RCC 7860 (cell line): ENCODE measurements around the gene C1QTNF2.

Source experiments
- DNase-seq: peaks from one replicate; pipeline ENCODE4 v3.0.0-alpha.2; 2015; ENCODE audit warnings: low spot score
- FAIRE-seq: peaks from 2 replicates; lab custom pipeline; 2012; peaks lifted over from hg19 to GRCh38; lab: Jason Lieb, UNC

The C1QTNF2 gene

GRCh38 chr5:160375701-160376100 lies 5.3 kb upstream of the C1QTNF2 start:
- no peak for DNase-seq
- no peak for FAIRE-seq

- no peak for FAIRE-seq
- DNase-seq = no peak
Measured at GRCh38 chr5:160375166-160375565, 4.7 kb upstream of the C1QTNF2 start.

- FAIRE-seq = no peak
- no peak for DNase-seq
Measured at GRCh38 chr5:160371294-160371693, 868 bp upstream of the C1QTNF2 start.

GRCh38 chr5:160370713-160371034 lies 248 bp upstream of the C1QTNF2 start:
- no peak for FAIRE-seq
- DNase-seq = no peak

GRCh38 chr5:160367885-160368284 lies 2.5 kb downstream of the C1QTNF2 start:
- FAIRE-seq = no peak
- DNase-seq = no peak

GRCh38 chr5:160367261-160367660 lies 3.2 kb downstream of the C1QTNF2 start:
- FAIRE-seq (no peak), DNase-seq (no peak)

GRCh38 chr5:160366230-160366629 lies 4.2 kb downstream of the C1QTNF2 start:
- FAIRE-seq (no peak), DNase-seq (no peak)

GRCh38 chr5:160363660-160364395 lies 6.6 kb downstream of the C1QTNF2 start:
- FAIRE-seq = no peak

GRCh38 chr5:160363211-160363610 lies 7.2 kb downstream of the C1QTNF2 start:
- FAIRE-seq (no peak), DNase-seq (no peak)

More at GRCh38 chr5:160363660-160364395, 6.6 kb downstream of the C1QTNF2 start:
- no peak for DNase-seq

- no peak for DNase-seq
- no peak for FAIRE-seq
Measured at GRCh38 chr5:160361624-160362228, 8.7 kb downstream of the C1QTNF2 start.

- DNase-seq = no peak
- FAIRE-seq = no peak
Measured at GRCh38 chr5:160360310-160360709, 10.1 kb downstream of the C1QTNF2 start.

- FAIRE-seq = no peak
- DNase-seq = no peak
Measured at GRCh38 chr5:160359816-160360215, 10.6 kb downstream of the C1QTNF2 start.

- no peak for FAIRE-seq
- DNase-seq = no peak
Measured at GRCh38 chr5:160359242-160359641, 11.2 kb downstream of the C1QTNF2 start.

- FAIRE-seq (no peak), DNase-seq (no peak)
Measured at GRCh38 chr5:160357861-160358411, 12.5 kb downstream of the C1QTNF2 start.

GRCh38 chr5:160357394-160357793 lies 13.0 kb downstream of the C1QTNF2 start:
- DNase-seq (no peak), FAIRE-seq (no peak)

- FAIRE-seq (no peak), DNase-seq (no peak)
Measured at GRCh38 chr5:160356550-160357347, 13.7 kb downstream of the C1QTNF2 start.

- no peak for DNase-seq
- no peak for FAIRE-seq
Measured at GRCh38 chr5:160354666-160355065, 15.8 kb downstream of the C1QTNF2 start.

- no peak for DNase-seq
- no peak for FAIRE-seq
Measured at GRCh38 chr5:160353379-160353778, 17.0 kb downstream of the C1QTNF2 start.

GRCh38 chr5:160352308-160352707 lies 18.1 kb downstream of the C1QTNF2 start:
- FAIRE-seq (no peak), DNase-seq (no peak)

- FAIRE-seq (no peak), DNase-seq (no peak)
Measured at GRCh38 chr5:160349935-160350303, 20.5 kb downstream of the C1QTNF2 start.

GRCh38 chr5:160349249-160349934 lies 21.0 kb downstream of the C1QTNF2 start:
- DNase-seq (no peak), FAIRE-seq (no peak)
